ENCODE data around the gene ACSL4.

- TF ChIP-seq, protein P1, sequence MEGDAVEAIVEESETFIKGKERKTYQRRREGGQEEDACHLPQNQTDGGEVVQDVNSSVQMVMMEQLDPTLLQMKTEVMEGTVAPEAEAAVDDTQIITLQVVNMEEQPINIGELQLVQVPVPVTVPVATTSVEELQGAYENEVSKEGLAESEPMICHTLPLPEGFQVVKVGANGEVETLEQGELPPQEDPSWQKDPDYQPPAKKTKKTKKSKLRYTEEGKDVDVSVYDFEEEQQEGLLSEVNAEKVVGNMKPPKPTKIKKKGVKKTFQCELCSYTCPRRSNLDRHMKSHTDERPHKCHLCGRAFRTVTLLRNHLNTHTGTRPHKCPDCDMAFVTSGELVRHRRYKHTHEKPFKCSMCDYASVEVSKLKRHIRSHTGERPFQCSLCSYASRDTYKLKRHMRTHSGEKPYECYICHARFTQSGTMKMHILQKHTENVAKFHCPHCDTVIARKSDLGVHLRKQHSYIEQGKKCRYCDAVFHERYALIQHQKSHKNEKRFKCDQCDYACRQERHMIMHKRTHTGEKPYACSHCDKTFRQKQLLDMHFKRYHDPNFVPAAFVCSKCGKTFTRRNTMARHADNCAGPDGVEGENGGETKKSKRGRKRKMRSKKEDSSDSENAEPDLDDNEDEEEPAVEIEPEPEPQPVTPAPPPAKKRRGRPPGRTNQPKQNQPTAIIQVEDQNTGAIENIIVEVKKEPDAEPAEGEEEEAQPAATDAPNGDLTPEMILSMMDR (conservative IDR thresholded peaks at IDR 0.05; ENCODE audit: low read length): no peak
- TF ChIP-seq EZH2phosphoT487 (IDR thresholded peaks at IDR 0.05; ENCODE audit: borderline replicate concordance): no peak
Observed at GRCh38 chrX:109733613-109734083, 591 bp upstream of the ACSL4 start.

Data from Loucy (cell line).